WERI-Rb-1 (cell line): ENCODE results near the gene ADGRL2.

Experiments used
- DNase-seq: peaks from one replicate; pipeline ENCODE4 v3.0.0-alpha.2; 2020
- H3K27ac ChIP-seq: fragments of 250-450 bp; sonication (Bioruptor Pico); 2 replicates; pipeline ENCODE4 v1.5.1; 2020; ENCODE audit warnings: mild to moderate bottlenecking, moderate library complexity
- H3K27me3 ChIP-seq: fragments of 250-450 bp; sonication (Bioruptor Pico); 2 replicates; pipeline ENCODE4 v1.5.1; 2021; ENCODE audit warnings: mild to moderate bottlenecking, low read depth, moderate library complexity; ENCODE audit not compliant: insufficient read depth, severe bottlenecking
- H3K36me3 ChIP-seq: fragments of 250-450 bp; sonication (Bioruptor Pico); 2 replicates; pipeline ENCODE4 v1.5.1; 2020; ENCODE audit warnings: mild to moderate bottlenecking, moderate library complexity
- H3K4me3 ChIP-seq: 2 replicates; pipeline ENCODE4 v1.5.1; 2011; ENCODE audit warnings: low read depth, mild to moderate bottlenecking, control low read depth, low read length
- H3K9me3 ChIP-seq: fragments of 250-450 bp; sonication (Bioruptor Pico); 2 replicates; pipeline ENCODE4 v1.5.1; 2021; ENCODE audit warnings: mild to moderate bottlenecking, moderate library complexity; ENCODE audit not compliant: severe bottlenecking
- CTCF ChIP-seq: IDR thresholded peaks from 2 replicates; pipeline ENCODE4 v1.5.1; 2011; ENCODE audit warnings: low read depth, mild to moderate bottlenecking, control low read depth, inconsistent platforms, low read length

ADGRL2 gene

GRCh38 chr1:81976539-81976938 is 175.8 kb downstream of the ADGRL2 start:
- no peak for TF ChIP-seq CTCF
- Histone ChIP-seq H3K36me3 (peaks cover 37% of the 10 kb centered on the region), H3K4me3 (no peak overlapping the region), H3K27me3 (no peaks in the 10 kb centered on the region), H3K27ac (no peak overlapping the region), H3K9me3 (no peaks in the 10 kb centered on the region)
- DNase-seq = no peak

- Histone ChIP-seq H3K27me3 (no peaks in the 10 kb centered on the region), H3K9me3 (no peaks in the 10 kb centered on the region), H3K36me3 (peaks cover 36% of the 10 kb centered on the region), H3K4me3 (no peak overlapping the region), H3K27ac (no peak overlapping the region)
- no peak for DNase-seq
- no peak for TF ChIP-seq CTCF
Measured at GRCh38 chr1:81978945-81979344, 178.2 kb downstream of the ADGRL2 start.

GRCh38 chr1:81982523-81982922 is 181.8 kb downstream of the ADGRL2 start:
- DNase-seq = no peak
- Histone ChIP-seq H3K27ac (no peak overlapping the region), H3K9me3 (no peaks in the 10 kb centered on the region), H3K36me3 (peaks cover 52% of the 10 kb centered on the region), H3K4me3 (no peak overlapping the region), H3K27me3 (no peaks in the 10 kb centered on the region)
- TF ChIP-seq CTCF = no peak

- H3K4me3 ChIP-seq = no peak overlapping the region
- no peak for DNase-seq
- no peak overlapping the region for H3K27ac ChIP-seq
- H3K36me3 ChIP-seq = peaks cover 54% of the 10 kb centered on the region
- no peaks in the 10 kb centered on the region for H3K9me3 ChIP-seq
- TF ChIP-seq CTCF = no peak
- H3K27me3 ChIP-seq = no peaks in the 10 kb centered on the region
Measured at GRCh38 chr1:81989524-81989923, 188.8 kb downstream of the ADGRL2 start.

DNA sequence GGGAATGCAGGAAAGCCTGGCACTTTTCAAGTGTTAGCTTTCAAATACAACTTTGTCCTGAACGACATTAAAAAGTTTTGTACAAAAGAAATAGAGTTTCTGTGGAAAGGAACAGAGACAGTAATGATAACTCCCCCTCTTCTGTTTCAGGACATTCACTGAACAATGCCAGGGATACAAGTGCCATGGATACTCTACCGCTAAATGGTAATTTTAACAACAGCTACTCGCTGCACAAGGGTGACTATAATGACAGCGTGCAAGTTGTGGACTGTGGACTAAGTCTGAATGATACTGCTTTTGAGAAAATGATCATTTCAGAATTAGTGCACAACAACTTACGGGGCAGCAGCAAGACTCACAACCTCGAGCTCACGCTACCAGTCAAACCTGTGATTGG is 189.5 kb downstream of the ADGRL2 start:
- DNase-seq = no peak
- H3K4me3 ChIP-seq = no peak overlapping the region
- H3K36me3 ChIP-seq = peaks cover 47% of the 10 kb centered on the region
- no peaks in the 10 kb centered on the region for H3K9me3 ChIP-seq
- no peak for TF ChIP-seq CTCF
- H3K27me3 ChIP-seq = no peaks in the 10 kb centered on the region
- no peak overlapping the region for H3K27ac ChIP-seq

DNA sequence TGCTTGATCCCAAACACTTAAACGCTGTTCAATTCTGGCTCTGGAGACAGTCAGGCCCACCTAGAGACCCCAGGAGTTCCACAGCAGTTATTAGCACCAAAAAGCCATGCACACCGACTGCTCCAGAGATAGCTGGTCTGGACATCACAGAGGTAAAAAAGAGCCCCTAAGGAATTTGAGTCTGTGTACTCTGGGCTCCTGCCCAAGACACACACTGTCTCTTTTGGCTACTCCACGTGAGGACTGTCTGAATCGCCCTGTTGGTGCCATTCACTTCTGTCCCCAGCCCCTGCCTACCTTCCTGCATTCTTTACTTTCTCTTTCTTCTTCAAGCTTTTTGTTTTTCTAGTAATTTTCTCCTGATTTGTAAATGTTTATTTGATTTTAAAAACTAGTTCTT is 197.4 kb downstream of the ADGRL2 start:
- Histone ChIP-seq H3K9me3 (no peaks in the 10 kb centered on the region), H3K27ac (no peak overlapping the region), H3K27me3 (no peaks in the 10 kb centered on the region), H3K36me3 (peaks cover 3% of the 10 kb centered on the region; the same call in 1 of the 2 replicates), H3K4me3 (no peak overlapping the region)
- TF ChIP-seq CTCF = no peak
- DNase-seq = no peak
